DOHH2 (cell line): ENCODE measurements around the gene TMEM41B.
"Not testable (repeated sequence)": the region's sequence is repeated elsewhere in the genome, so short reads cannot be mapped to it uniquely, and the experiment has no call there.

Experiments
- H3F3A ChIP-seq: fragments of 200-600 bp; sonication (generic), shearing (Covaris generic); 2 replicates; pipeline ENCODE4 v1.6.0; 2016; ENCODE audit warnings: antibody characterized with exemption, mild to moderate bottlenecking; ENCODE audit not compliant: control insufficient read depth, insufficient read depth
- H3K27ac ChIP-seq: fragments of 200-600 bp; sonication (generic); 2 replicates; pipeline ENCODE4 v1.5.1; 2014; ENCODE audit warnings: low read depth, mild to moderate bottlenecking, low read length, moderate library complexity
- H3K27me3 ChIP-seq: fragments of 200-600 bp; sonication (generic); 2 replicates; pipeline ENCODE4 v1.6.1; 2014; ENCODE audit warnings: mild to moderate bottlenecking, low read length, mixed read lengths; ENCODE audit not compliant: control insufficient read depth
- H3K36me3 ChIP-seq: fragments of 200-600 bp; sonication (generic); 2 replicates; pipeline ENCODE4 v1.6.1; 2014; ENCODE audit warnings: mild to moderate bottlenecking, low read length, moderate library complexity, mixed read lengths; ENCODE audit not compliant: control insufficient read depth
- H3K4me1 ChIP-seq: fragments of 200-600 bp; sonication (generic); 2 replicates; pipeline ENCODE4 v1.6.1; 2014; ENCODE audit warnings: mild to moderate bottlenecking, low read length, mixed read lengths; ENCODE audit not compliant: control insufficient read depth
- H3K4me2 ChIP-seq: fragments of 200-600 bp; sonication (generic); 2 replicates; pipeline ENCODE4 v1.6.0; 2014; ENCODE audit warnings: mild to moderate bottlenecking, low read length, moderate library complexity
- H3K4me3 ChIP-seq: fragments of 200-600 bp; sonication (generic); 2 replicates; pipeline ENCODE4 v1.5.1; 2014; ENCODE audit warnings: mild to moderate bottlenecking, low read length, mixed read lengths
- H3K79me2 ChIP-seq: fragments of 200-600 bp; sonication (generic); 2 replicates; pipeline ENCODE4 v1.6.1; 2014; ENCODE audit warnings: mild to moderate bottlenecking, low read length, mixed read lengths; ENCODE audit not compliant: control insufficient read depth
- H3K9me2 ChIP-seq: fragments of 200-600 bp; sonication (generic); replicated peaks from 2 replicates; pipeline ENCODE4 v1.6.1; 2014; ENCODE audit warnings: mild to moderate bottlenecking, low read length, mixed read lengths; ENCODE audit not compliant: control insufficient read depth
- H3K9me3 ChIP-seq: fragments of 200-600 bp; sonication (generic); 2 replicates; pipeline ENCODE4 v1.6.1; 2014; ENCODE audit warnings: antibody characterized with exemption, low read length, mixed read lengths; ENCODE audit not compliant: control insufficient read depth, insufficient read depth
- H4K20me1 ChIP-seq: fragments of 200-600 bp; sonication (generic); 2 replicates; pipeline ENCODE4 v1.6.0; 2014; ENCODE audit warnings: low read depth, mild to moderate bottlenecking, antibody characterized with exemption, low read length, moderate library complexity; ENCODE audit not compliant: control insufficient read depth, insufficient read depth
- EZH2phosphoT487 ChIP-seq: fragments of 200-600 bp; sonication (generic); IDR thresholded peaks from 2 replicates; pipeline ENCODE4 v1.6.1; 2017; ENCODE audit warnings: borderline replicate concordance, mild to moderate bottlenecking, antibody characterized with exemption, low read length, moderate library complexity, mixed read lengths
- TF ChIP-seq, protein P1 (sequence below): fragments of 200-600 bp; sonication (generic); IDR thresholded peaks from one replicate; pipeline ENCODE4 v1.5.1; 2014; ENCODE audit warnings: antibody characterized with exemption, mild to moderate bottlenecking, low read depth, low read length; ENCODE audit not compliant: poor library complexity, severe bottlenecking

Gene TMEM41B

GRCh38 chr11:9330387-9331384 lies 16.3 kb upstream of the TMEM41B start:
- Histone ChIP-seq H3K9me3 (no peaks in the 10 kb centered on the region), H3K36me3 (no peaks in the 10 kb centered on the region), H3K79me2 (no peaks in the 10 kb centered on the region), H3K27ac (no peak overlapping the region), H3K27me3 (no peaks in the 10 kb centered on the region), H3K9me2 (no peaks in the 10 kb centered on the region), H3F3A (no peaks in the 10 kb centered on the region), H3K4me2 (no peak overlapping the region), H4K20me1 (no peaks in the 10 kb centered on the region), H3K4me3 (no peak overlapping the region), H3K4me1 (no peaks in the 10 kb centered on the region)
- no peak for TF ChIP-seq EZH2phosphoT487
- TF ChIP-seq, protein P1, sequence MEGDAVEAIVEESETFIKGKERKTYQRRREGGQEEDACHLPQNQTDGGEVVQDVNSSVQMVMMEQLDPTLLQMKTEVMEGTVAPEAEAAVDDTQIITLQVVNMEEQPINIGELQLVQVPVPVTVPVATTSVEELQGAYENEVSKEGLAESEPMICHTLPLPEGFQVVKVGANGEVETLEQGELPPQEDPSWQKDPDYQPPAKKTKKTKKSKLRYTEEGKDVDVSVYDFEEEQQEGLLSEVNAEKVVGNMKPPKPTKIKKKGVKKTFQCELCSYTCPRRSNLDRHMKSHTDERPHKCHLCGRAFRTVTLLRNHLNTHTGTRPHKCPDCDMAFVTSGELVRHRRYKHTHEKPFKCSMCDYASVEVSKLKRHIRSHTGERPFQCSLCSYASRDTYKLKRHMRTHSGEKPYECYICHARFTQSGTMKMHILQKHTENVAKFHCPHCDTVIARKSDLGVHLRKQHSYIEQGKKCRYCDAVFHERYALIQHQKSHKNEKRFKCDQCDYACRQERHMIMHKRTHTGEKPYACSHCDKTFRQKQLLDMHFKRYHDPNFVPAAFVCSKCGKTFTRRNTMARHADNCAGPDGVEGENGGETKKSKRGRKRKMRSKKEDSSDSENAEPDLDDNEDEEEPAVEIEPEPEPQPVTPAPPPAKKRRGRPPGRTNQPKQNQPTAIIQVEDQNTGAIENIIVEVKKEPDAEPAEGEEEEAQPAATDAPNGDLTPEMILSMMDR = no peak

GRCh38 chr11:9320047-9320446 lies 5.7 kb upstream of the TMEM41B start:
- H3K9me2 ChIP-seq = no peaks in the 10 kb centered on the region
- H3K4me1 ChIP-seq = peaks cover 10% of the 10 kb centered on the region
- no peaks in the 10 kb centered on the region for H4K20me1 ChIP-seq
- 0 out of 2 replicates have a peak, but pooled peaks cover 3% of the 10 kb centered on the region for H3F3A ChIP-seq
- no peak overlapping the region for H3K4me2 ChIP-seq
- TF ChIP-seq EZH2phosphoT487 = no peak
- TF ChIP-seq, protein P1 = no peak
- H3K36me3 ChIP-seq = no peaks in the 10 kb centered on the region
- no peaks in the 10 kb centered on the region for H3K27me3 ChIP-seq
- H3K79me2 ChIP-seq = no peaks in the 10 kb centered on the region
- no peak overlapping the region for H3K27ac ChIP-seq
- H3K9me3 ChIP-seq = no peaks in the 10 kb centered on the region
- no peak overlapping the region for H3K4me3 ChIP-seq

DNA sequence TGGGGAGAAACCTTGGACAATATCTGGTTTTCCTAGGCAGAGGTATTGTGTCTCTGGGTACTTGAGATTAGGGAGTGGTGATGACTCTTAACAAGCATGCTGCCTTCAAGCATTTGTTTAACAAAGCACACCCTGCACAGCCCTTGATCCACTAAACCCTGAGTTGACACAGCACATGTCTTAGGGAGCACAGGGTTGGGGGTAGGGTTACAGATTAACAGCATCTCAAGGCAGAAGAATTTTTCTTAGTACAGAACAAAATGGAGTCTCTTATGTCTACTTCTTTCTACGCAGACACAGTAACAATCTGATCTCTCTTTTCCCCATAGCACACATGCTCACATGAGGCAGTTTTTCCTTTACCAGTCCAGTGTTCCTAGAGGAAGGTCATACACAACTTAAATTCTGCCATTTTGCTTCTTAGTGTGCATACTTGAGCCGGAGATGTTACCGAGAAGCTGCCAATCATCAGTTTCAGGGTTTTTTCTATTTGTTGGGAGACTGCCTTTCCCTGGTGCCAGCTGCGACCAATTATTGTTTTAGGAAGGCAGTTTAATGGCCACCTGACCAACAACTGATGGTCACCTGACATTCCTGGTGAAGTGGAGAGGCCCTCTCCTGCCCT lies 5.1 kb upstream of the TMEM41B start:
- H3K27ac ChIP-seq, H3K9me2 ChIP-seq, H3F3A ChIP-seq: not testable (repeated sequence)

GRCh38 chr11:9318442-9319376 lies 4.3 kb upstream of the TMEM41B start:
- H3K79me2 ChIP-seq, H3K4me2 ChIP-seq, H3K27me3 ChIP-seq, H3K4me3 ChIP-seq, H3K36me3 ChIP-seq, H4K20me1 ChIP-seq, H3F3A ChIP-seq, H3K27ac ChIP-seq, H3K9me2 ChIP-seq, H3K9me3 ChIP-seq: not testable (repeated sequence)
- peaks cover 13% of the 10 kb centered on the region for H3K4me1 ChIP-seq

More for the DNA sequence above, 5.1 kb upstream of the TMEM41B start:
- not testable (repeated sequence) for H3K9me3 ChIP-seq, H3K27me3 ChIP-seq, H3K4me3 ChIP-seq, H3K36me3 ChIP-seq, H3K79me2 ChIP-seq, H3K4me2 ChIP-seq, H4K20me1 ChIP-seq
- peaks cover 13% of the 10 kb centered on the region for H3K4me1 ChIP-seq
